K562 (cell line): ENCODE data around the gene SP140L. TPM values are rescaled to one million over a fixed set of nuclear protein-coding genes. Genes with fewer than 3 reads are reported as not detected.

Source experiments
- ATAC-seq: fragments of 200-7000 bp; cut with Tn5 transposase; 3 replicates; pipeline ENCODE4 v1.9.1; 2020; ENCODE audit warnings: moderate library complexity
- BruUV-seq: library from RNA; stranded (reverse); fragments of 400-500 nt; replicated peaks from 2 replicates; lab custom pipeline; 2021; lab: Mats Ljungman, UMichigan
- CTCF ChIA-PET: fragments of 300-600 bp; formaldehyde crosslinking; extraction: SDS; loops from one replicate; lab custom pipeline; 2021; ENCODE audit warnings: low intra/inter-chr PET ratio; lab: Yijun Ruan, JAX
- POLR2A ChIA-PET: fragments of 300-600, 350-650 bp; sonication (Branson Sonifier 250); formaldehyde crosslinking; extraction: SDS; loops from one replicate; lab custom pipeline; 2021; ENCODE audit warnings: antibody characterized with exemption, inconsistent platforms; lab: Yijun Ruan, JAX
- DNase-seq, 4 experiments: peaks; one replicate each; pipeline versions ENCODE4 v3.0.0 to v3.0.0-alpha.2; 2011 to 2018; ENCODE audit warnings: low spot score in 3 of 4, mixed read lengths in 3 of 4; ENCODE audit errors: extremely low read depth in 1 of 4
- FAIRE-seq: peaks from 2 replicates; lab custom pipeline; 2011; peaks lifted over from hg19 to GRCh38; lab: Jason Lieb, UNC
- H2AFZ ChIP-seq: 2 replicates; pipeline ENCODE4 v1.6.0; 2011; ENCODE audit warnings: low read depth, low read length, control low read depth, inconsistent platforms
- H3K27ac ChIP-seq: fragments of 200-600 bp; 3 replicates; pipeline ENCODE4 v1.8.0; 2011; ENCODE audit warnings: low read depth, mild to moderate bottlenecking, control low read depth, inconsistent platforms, low read length, moderate library complexity, mixed read lengths; ENCODE audit errors: extremely low read depth
- H3K27me3 ChIP-seq, 2 experiments: fragments of 300-600 bp in 1 of 2; 2 replicates in 1 of 2; 3 replicates in 1 of 2; pipeline versions ENCODE4 v1.6.0 to v1.8.0; 2011; ENCODE audit warnings: inconsistent platforms in 2 of 2, low read length in 2 of 2, mild to moderate bottlenecking in 1 of 2, mixed read lengths in 1 of 2, moderate library complexity in 1 of 2; ENCODE audit not compliant: control insufficient read depth in 2 of 2, insufficient read depth in 2 of 2
- H3K36me3 ChIP-seq: fragments of 300-600 bp; 3 replicates; pipeline ENCODE4 v1.8.0; 2011; ENCODE audit warnings: mild to moderate bottlenecking, low read length, inconsistent platforms; ENCODE audit not compliant: control insufficient read depth, insufficient read depth
- H3K4me1 ChIP-seq, 2 experiments: fragments of 200-600 bp in 1 of 2; replicated peaks in 1 of 2; 2 replicates in 1 of 2; 3 replicates in 1 of 2; pipeline versions ENCODE4 v1.5.1 to v1.8.0; 2011; ENCODE audit warnings: inconsistent platforms in 2 of 2, low read length in 2 of 2, mild to moderate bottlenecking in 1 of 2, mixed read lengths in 1 of 2, moderate library complexity in 1 of 2; ENCODE audit not compliant: control insufficient read depth in 2 of 2, insufficient read depth in 2 of 2
- H3K4me2 ChIP-seq: 2 replicates; pipeline ENCODE4 v1.6.1; 2011; ENCODE audit warnings: low read length, control low read depth, inconsistent platforms, mixed read lengths; ENCODE audit not compliant: insufficient read depth
- H3K4me3 ChIP-seq: fragments of 200-600 bp; sonication (generic), shearing (Covaris generic); 2 replicates; pipeline ENCODE4 v1.5.1; 2016; ENCODE audit warnings: control low read depth, inconsistent platforms
- H3K79me2 ChIP-seq: fragments of 200-600 bp; 3 replicates; pipeline ENCODE4 v1.8.0; 2011; ENCODE audit warnings: low read length, inconsistent platforms; ENCODE audit not compliant: control insufficient read depth, insufficient read depth
- H3K9ac ChIP-seq, 2 experiments: 2 replicates each; pipeline versions ENCODE4 v1.6.0 to v1.6.1; 2011; ENCODE audit warnings: low read depth in 2 of 2, low read length in 2 of 2, control low read depth in 1 of 2, inconsistent platforms in 1 of 2, mild to moderate bottlenecking in 1 of 2, mixed read lengths in 1 of 2; ENCODE audit not compliant: insufficient read depth in 1 of 2
- H3K9me1 ChIP-seq: one replicate; pipeline ENCODE4 v1.6.0; 2011; ENCODE audit warnings: inconsistent platforms, mild to moderate bottlenecking, low read length, moderate library complexity; ENCODE audit not compliant: control insufficient read depth, insufficient read depth
- H3K9me3 ChIP-seq: replicated peaks from 2 replicates; pipeline ENCODE4 v1.5.1; 2011; ENCODE audit warnings: low read depth, low read length, inconsistent platforms; ENCODE audit not compliant: control insufficient read depth, insufficient read depth
- H4K20me1 ChIP-seq: replicated peaks from 2 replicates; pipeline ENCODE4 v1.6.1; 2011; ENCODE audit warnings: low read length, inconsistent platforms, mixed read lengths; ENCODE audit not compliant: control insufficient read depth, insufficient read depth
- C11orf30 ChIP-seq: fragments of 450-650 bp; IDR thresholded peaks from 2 replicates; pipeline ENCODE4 v1.6.1; 2016; ENCODE audit warnings: low read depth, mild to moderate bottlenecking
- CBX2 ChIP-seq: fragments of 200-600 bp; sonication (generic); IDR thresholded peaks from one replicate; pipeline ENCODE4 v1.6.1; 2012; ENCODE audit warnings: mild to moderate bottlenecking, low read length, inconsistent platforms; ENCODE audit not compliant: insufficient read depth, poor library complexity, severe bottlenecking
- CCNT2 ChIP-seq: IDR thresholded peaks from 2 replicates; pipeline ENCODE4 v1.6.1; 2011; ENCODE audit warnings: borderline replicate concordance, low read depth, mild to moderate bottlenecking, moderate library complexity, mixed read lengths, low read length; ENCODE audit not compliant: insufficient read length; ENCODE audit errors: extremely low read depth
- DIDO1 ChIP-seq: fragments of 450-650 bp; IDR thresholded peaks from 2 replicates; pipeline ENCODE4 v1.6.1; 2016; ENCODE audit warnings: low read depth, missing biosample characterization, missing genetic modification characterization
- ELF4 ChIP-seq: fragments of 450-650 bp; formaldehyde crosslinking; IDR thresholded peaks from 2 replicates; pipeline ENCODE4 v1.4.0; 2022; ENCODE audit warnings: missing genetic modification characterization
- HMG20A ChIP-seq: fragments of 450-650 bp; formaldehyde crosslinking; conservative IDR thresholded peaks from 2 replicates; pipeline ENCODE4 v1.4.0; 2020; ENCODE audit warnings: mild to moderate bottlenecking, mixed read lengths
- KDM4B ChIP-seq, 2 experiments: fragments of 450-650 bp in 1 of 2; sonication (generic) in 1 of 2; IDR thresholded peaks; 2 replicates each; pipeline ENCODE4 v1.6.1; 2016 to 2017; ENCODE audit warnings: borderline replicate concordance in 2 of 2, antibody characterized with exemption in 1 of 2, low read depth in 1 of 2, mild to moderate bottlenecking in 1 of 2
- MAFG ChIP-seq: fragments of 450-650 bp; conservative IDR thresholded peaks from 2 replicates; pipeline ENCODE4 v1.6.1; 2016; ENCODE audit warnings: missing genetic modification characterization, missing compliant biosample characterization
- NR2C1 ChIP-seq, 2 experiments: fragments of 450-650 bp; IDR thresholded peaks; 2 replicates each; pipeline ENCODE4 v1.6.1; 2017; ENCODE audit warnings: mild to moderate bottlenecking in 2 of 2, antibody characterized with exemption in 1 of 2, inconsistent platforms in 1 of 2, missing compliant biosample characterization in 1 of 2, missing genetic modification characterization in 1 of 2
- NRF1 ChIP-seq, 2 experiments: fragments of 450-650 bp; IDR thresholded peaks in 1 of 2; conservative IDR thresholded peaks in 1 of 2; 2 replicates each; pipeline ENCODE4 v1.6.1; 2014; ENCODE audit warnings: mild to moderate bottlenecking in 2 of 2
- RBM14 ChIP-seq: fragments of 200-400 bp; formaldehyde crosslinking; IDR thresholded peaks from 2 replicates; pipeline ENCODE4 v1.6.1; 2018; ENCODE audit warnings: low read depth, mild to moderate bottlenecking, low read length, moderate library complexity, borderline replicate concordance; ENCODE audit not compliant: insufficient read depth
- RFX5 ChIP-seq: IDR thresholded peaks from 2 replicates; pipeline ENCODE4 v1.6.1; 2011; ENCODE audit warnings: low read depth, mild to moderate bottlenecking, improper control_type of control experiment, low read length
- SMAD2 ChIP-seq: fragments of 150-350 bp; IDR thresholded peaks from 2 replicates; pipeline ENCODE4 v1.6.1; 2014; ENCODE audit warnings: low read depth, mild to moderate bottlenecking, low read length
- SREBF1 ChIP-seq: fragments of 150-350 bp; IDR thresholded peaks from 2 replicates; pipeline ENCODE4 v1.6.1; 2014; ENCODE audit warnings: antibody characterized with exemption, low read depth, low read length, borderline replicate concordance
- SRSF7 ChIP-seq: fragments of 200-400 bp; formaldehyde crosslinking; optimal IDR thresholded peaks from 2 replicates; pipeline ENCODE3; 2017; ENCODE audit warnings: mild to moderate bottlenecking, low read depth, low read length
- ZNF146 ChIP-seq: IDR thresholded peaks from one replicate; pipeline ENCODE4 v1.6.1; 2018; ENCODE audit warnings: missing compliant biosample characterization; ENCODE audit not compliant: unreplicated experiment
- ZNF316 ChIP-seq: fragments of 450-650 bp; IDR thresholded peaks from 2 replicates; pipeline ENCODE4 v1.6.1; 2016
- ZNF41 ChIP-seq: fragments of 250-450 bp; sonication (Bioruptor Pico); conservative IDR thresholded peaks from 2 replicates; pipeline ENCODE4 v1.4.0; 2020; ENCODE audit warnings: mild to moderate bottlenecking
- WGBS: fragments of 100-300 bp; shearing (Covaris generic); methylation state at CpG from one replicate; pipeline ENCODE4 v1.1.6; 2016; ENCODE audit warnings: low coverage, mixed read lengths; ENCODE audit not compliant: insufficient coverage; ENCODE audit errors: missing lambda C conversion rate; 5-methylcytosine and 5-hydroxymethylcytosine counted together
- in situ Hi-C: fragments of 300-500 bp; cut with MboI; formaldehyde crosslinking; loops from 4 replicates; pipeline ENCODE4 v1.15.0; 2018; ENCODE audit warnings: inconsistent platforms, mixed read lengths
- intact Hi-C: fragments of 100-400 bp; cut with micrococcal nuclease; formaldehyde crosslinking; loops from 2 replicates; pipeline ENCODE4 v1.14.2; 2022
- polyA plus RNA-seq, 8 experiments: library from polyadenylated mRNA; depleted of rRNA in 4 of 8; stranded (reverse) in 5 of 8; unstranded in 3 of 8; fragments of >200 nt; fragmentation: Nextera tagmentation in 2 of 8; fragmentation: Illumina TruSeq in 1 of 8; extraction: Ambion mirVana in 2 of 8; extraction: Trizol in 1 of 8; gene quantifications; 2 replicates each; pipeline versions ENCODE4 v1.2.1 to v1.2.3, GENCODE V29; 2011 to 2014; ENCODE audit warnings: inconsistent platforms in 1 of 8, missing spikeins in 1 of 8
- total RNA-seq, 7 experiments: library from RNA; depleted of rRNA in 6 of 7; stranded (reverse); fragments of >200 nt in 6 of 7; fragmentation: Illumina TruSeq in 2 of 7; extraction: Trizol in 2 of 7; gene quantifications; 2 replicates each; pipeline versions ENCODE4 v1.2.1 to v1.2.3, GENCODE V29; 2011 to 2021; ENCODE audit warnings: low replicate concordance in 1 of 7
- TF ChIP-seq, protein P1 (sequence below): sonication (generic); formaldehyde crosslinking; IDR thresholded peaks from 2 replicates; pipeline ENCODE4 v1.8.0; 2022; ENCODE audit warnings: mild to moderate bottlenecking, missing genetic modification reagents
- TF ChIP-seq, protein P2 (sequence below): fragments of 250-450 bp; sonication (Bioruptor Pico); IDR thresholded peaks from 2 replicates; pipeline ENCODE4 v1.5.0; 2021; ENCODE audit warnings: mild to moderate bottlenecking, moderate library complexity

SP140L gene
- total and polyA plus RNA-seq, 9 of the 15 experiments (the other 6 are each of a cell fraction or from before 2014, with no cell fraction given): 4.0 to 15.5 (median 11.3) TPM

DNA sequence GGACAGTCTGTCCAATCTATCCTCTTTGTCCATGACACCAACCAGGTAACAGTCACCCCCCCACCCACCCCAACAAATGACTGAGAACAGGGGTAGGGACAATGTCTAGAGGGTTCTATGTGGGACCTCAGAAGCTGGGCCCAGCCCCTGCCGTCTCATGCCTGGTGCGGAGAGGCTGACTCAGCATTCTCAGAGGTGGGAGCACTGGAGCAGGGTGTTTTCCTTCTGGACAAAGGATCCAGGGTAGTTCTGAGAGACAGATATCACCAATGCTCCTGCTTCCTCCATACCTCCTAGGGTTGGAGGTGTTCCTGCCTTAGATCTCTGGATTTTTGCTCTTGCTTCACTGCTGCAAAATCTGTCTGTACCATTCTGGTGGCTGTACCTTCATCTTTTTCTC lies 55.1 kb downstream of the SP140L start:
- CTCF ChIA-PET: no interaction called here
- DNase-seq: no peak
- TF ChIP-seq KDM4B (IDR thresholded peaks at IDR 0.05; ENCODE audit: borderline replicate concordance in 2 of 2, low read depth in 1 of 2) (no peak), ELF4 (no peak), SRSF7 (no peak), NRF1 (conservative IDR thresholded peaks at IDR 0.05 in 1 of 2, IDR thresholded peaks at IDR 0.05 in 1 of 2) (no peak), RFX5 (no peak), SREBF1 (no peak), ZNF146 (CRISPR knock-in tag) (no peak), NR2C1 (IDR thresholded peaks at IDR 0.05) (no peak), NR2C1 (tag; IDR thresholded peaks at IDR 0.05) (no peak), MAFG (tag) (peak; percentile 53), ZNF316 (peak; percentile 70), CBX2 (no peak), HMG20A (CRISPR knock-in tag) (no peak), DIDO1 (tag) (no peak), C11orf30 (peak; percentile 65), RBM14 (no peak), ZNF41 (no peak), SMAD2 (no peak), CCNT2 (no peak)
- TF ChIP-seq, protein P1, sequence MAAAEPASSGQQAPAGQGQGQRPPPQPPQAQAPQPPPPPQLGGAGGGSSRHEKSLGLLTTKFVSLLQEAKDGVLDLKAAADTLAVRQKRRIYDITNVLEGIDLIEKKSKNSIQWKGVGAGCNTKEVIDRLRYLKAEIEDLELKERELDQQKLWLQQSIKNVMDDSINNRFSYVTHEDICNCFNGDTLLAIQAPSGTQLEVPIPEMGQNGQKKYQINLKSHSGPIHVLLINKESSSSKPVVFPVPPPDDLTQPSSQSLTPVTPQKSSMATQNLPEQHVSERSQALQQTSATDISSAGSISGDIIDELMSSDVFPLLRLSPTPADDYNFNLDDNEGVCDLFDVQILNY (CRISPR knock-in tag): no peak
- TF ChIP-seq, protein P2, sequence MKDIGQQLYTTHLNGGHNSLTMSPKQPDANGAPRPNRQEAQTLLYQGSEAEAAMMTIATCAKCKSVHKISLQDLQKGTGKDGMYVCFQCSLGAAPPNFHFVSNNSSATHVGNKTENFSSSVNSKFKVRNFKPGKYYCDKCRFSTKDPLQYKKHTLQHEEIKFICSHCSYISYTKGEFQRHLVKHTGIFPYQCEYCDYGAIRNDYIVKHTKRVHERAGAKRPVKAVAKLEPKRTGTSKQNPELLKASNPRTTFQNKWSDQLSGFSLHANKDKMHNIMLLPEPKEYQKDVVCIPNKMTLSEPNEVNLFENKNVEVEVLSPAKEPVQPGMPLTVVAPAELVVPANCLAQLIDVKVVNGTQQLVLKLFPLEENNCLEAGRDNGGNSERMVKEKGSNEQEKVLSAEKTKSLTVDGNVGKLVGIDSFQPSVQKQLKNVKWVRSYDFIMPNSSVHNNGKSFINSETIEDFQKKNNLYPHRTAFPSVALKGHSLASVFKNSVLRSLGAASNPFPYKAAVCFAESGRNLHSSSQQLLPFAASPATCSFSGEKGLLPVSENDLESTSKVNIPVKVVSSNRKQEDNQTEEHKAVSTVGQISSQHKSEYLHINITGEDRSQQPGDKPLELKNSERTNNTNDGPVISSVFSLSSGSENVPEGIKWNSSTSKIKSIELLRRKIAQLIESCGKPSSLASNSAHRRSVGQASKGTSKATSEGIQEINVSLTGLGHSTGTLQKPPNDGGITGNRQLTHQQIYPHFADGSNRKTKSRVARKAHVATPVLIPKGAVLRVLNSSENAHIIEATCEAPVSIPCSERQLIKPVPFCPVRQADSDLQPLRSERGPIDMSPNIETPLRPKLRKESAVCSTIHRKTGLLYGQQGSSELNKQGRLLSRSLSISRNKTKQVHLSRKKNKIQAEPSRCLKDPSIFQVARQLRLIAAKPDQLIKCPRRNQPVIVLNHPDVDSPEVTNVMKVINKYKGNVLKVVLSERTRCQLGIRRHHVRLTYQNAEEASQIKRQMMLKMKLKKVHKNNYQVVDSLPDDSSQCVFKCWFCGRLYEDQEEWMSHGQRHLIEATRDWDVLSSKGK (CRISPR knock-in tag): no peak

More for the DNA sequence above, 55.1 kb downstream of the SP140L start:
- FAIRE-seq (no peak), ATAC-seq (no peak)
- intact Hi-C loops (no loop called here), in situ Hi-C loops (no loop called here)
- H3K9me1 ChIP-seq: no peaks in the 10 kb centered on the region
- no peak overlapping the region for H3K4me2 ChIP-seq
- H3K27ac ChIP-seq: no peak overlapping the region
- no peak overlapping the region for H3K4me3 ChIP-seq
- H3K4me1 ChIP-seq: no peaks in the 10 kb centered on the region
- H3K27me3 ChIP-seq: no peaks in the 10 kb centered on the region
- no peaks in the 10 kb centered on the region for H4K20me1 ChIP-seq
- H3K9ac ChIP-seq: no peak overlapping the region
- BruUV-seq: no TSS peak
- 0 out of 3 replicates have a peak, but pooled peaks cover 2% of the 10 kb centered on the region for H3K36me3 ChIP-seq
- POLR2A ChIA-PET: interaction anchor here (0.9 kb wide), 1 partner anchor 39 kb away, joined by 3 read pairs; no protein-coding TSS in a partner anchor
- no peaks in the 10 kb centered on the region for H3K9me3 ChIP-seq
- whole genome bisulfite sequencing: 56% methylated on average over 1 of the region's 2 CpGs
- H3K79me2 ChIP-seq: no peaks in the 10 kb centered on the region
- H2AFZ ChIP-seq: no peak overlapping the region
